Fibroblast of the aortic adventitia (primary cell): ENCODE results near the gene MIB1. TPM values are rescaled to one million over a fixed set of nuclear protein-coding genes. Genes with fewer than 3 reads are reported as not detected.
A peak's percentile ranks its signal among the peaks of the same experiment; 100 is the strongest.
"Not testable (repeated sequence)": the region's sequence is repeated elsewhere in the genome, so short reads cannot be mapped to it uniquely, and the experiment has no call there.

Experiments used
- DNase-seq: peaks from one replicate; pipeline ENCODE4 v3.0.0-alpha.2; 2010; ENCODE audit warnings: low read depth
- H3K4me3 ChIP-seq: 2 replicates; pipeline ENCODE4 v1.5.1; 2011; ENCODE audit warnings: low read depth, mild to moderate bottlenecking, control low read depth, low read length, moderate library complexity
- CTCF ChIP-seq: IDR thresholded peaks from 2 replicates; pipeline ENCODE4 v1.5.1; 2011; ENCODE audit warnings: mild to moderate bottlenecking, low read length, control low read depth, inconsistent platforms; ENCODE audit not compliant: insufficient read depth
- total RNA-seq: library from RNA; depleted of rRNA; stranded (reverse); fragments of >200 nt; gene quantifications from 2 replicates; pipeline ENCODE4 v1.2.3, GENCODE V29; 2012; ENCODE audit warnings: low replicate concordance

MIB1 gene
- total RNA-seq, 1 donor: 47.0 TPM

DNA sequence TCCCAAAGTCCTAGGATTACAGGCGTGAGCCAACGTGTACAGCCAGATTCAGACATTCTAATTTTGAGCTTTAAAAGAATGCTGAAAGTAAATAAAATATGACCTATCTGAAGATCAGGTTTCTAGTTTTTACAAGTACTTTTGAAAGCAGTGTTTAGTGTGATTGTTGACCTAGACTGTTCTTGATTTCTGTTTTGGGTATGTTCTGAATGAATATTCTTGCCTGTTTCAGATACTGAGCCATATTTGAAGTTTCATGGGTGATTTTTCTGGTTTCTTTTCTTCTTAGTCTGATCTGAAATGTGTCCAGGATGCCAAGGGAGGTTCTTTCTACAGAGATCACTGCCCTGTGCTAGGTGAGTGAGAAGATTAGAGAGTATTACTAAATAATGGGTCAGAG lies 37.2 kb downstream of the MIB1 start:
- no peak for TF ChIP-seq CTCF
- DNase-seq: no peak
- no peak overlapping the region for H3K4me3 ChIP-seq

- DNase-seq: no peak
- TF ChIP-seq CTCF: no peak
- H3K4me3 ChIP-seq: no peak overlapping the region
These were observed 45.9 kb downstream of the MIB1 start for GRCh38 chr18:21786526-21786925.

DNA sequence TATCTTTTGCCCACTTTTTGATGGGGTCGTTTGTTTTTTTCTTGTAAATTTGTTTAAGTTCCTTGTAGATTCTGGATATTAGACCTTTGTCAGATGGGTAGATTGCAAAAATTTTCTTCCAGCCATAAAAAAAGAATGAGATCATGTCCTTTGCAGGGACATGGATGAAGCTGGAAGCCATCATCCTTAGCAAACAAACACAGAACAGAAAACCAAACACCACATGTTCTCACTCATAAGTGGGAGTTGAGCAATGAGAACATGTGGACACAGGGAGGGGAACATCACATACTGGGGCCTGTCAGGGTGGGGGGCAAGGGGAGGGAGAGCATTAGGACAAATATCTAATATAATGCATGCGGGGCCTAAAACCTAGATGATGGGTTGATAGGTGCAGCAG lies 55.5 kb downstream of the MIB1 start:
- not testable (repeated sequence) for DNase-seq

DNA sequence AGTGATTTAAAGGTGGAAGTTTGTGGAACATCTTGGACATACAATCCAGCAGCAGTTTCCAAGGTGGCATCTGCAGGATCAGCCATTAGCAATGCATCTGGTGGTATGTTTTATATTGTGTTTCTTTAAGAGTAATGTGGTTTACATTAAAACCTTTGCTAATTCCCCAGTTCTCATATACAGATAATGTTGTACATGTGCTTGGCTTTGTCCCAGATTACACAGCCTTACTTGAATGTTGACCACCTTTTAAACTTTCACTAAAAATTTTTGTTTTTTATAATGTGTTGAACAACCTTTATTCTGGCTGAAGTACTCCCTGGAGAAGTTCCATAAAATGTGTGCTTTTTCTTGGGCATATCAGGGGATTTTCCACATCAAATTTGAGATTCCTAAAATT lies 57.5 kb downstream of the MIB1 start:
- H3K4me3 ChIP-seq: no peak overlapping the region
- DNase-seq: peak; percentile 2
- no peak for TF ChIP-seq CTCF

More for the DNA sequence above, 55.5 kb downstream of the MIB1 start:
- not testable (repeated sequence) for H3K4me3 ChIP-seq

DNA sequence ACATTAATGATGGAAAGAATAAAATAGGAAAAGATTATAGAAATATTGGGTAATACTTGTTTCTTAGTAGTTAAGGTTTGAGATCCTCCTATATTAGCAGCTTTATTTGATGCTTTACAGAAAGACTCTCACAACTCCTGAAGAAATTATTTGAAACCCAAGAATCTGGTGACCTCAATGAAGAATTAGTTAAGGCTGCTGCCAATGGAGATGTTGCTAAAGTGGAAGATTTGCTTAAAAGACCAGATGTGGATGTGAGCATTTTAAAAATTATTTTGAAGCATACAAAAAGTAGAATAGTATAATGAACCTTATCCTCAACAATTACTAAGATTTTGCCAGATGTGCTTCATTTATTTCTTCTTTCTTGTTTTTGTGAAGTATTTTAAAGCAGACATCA lies 59.1 kb downstream of the MIB1 start:
- DNase-seq: no peak
- H3K4me3 ChIP-seq: no peak overlapping the region
- no peak for TF ChIP-seq CTCF

DNA sequence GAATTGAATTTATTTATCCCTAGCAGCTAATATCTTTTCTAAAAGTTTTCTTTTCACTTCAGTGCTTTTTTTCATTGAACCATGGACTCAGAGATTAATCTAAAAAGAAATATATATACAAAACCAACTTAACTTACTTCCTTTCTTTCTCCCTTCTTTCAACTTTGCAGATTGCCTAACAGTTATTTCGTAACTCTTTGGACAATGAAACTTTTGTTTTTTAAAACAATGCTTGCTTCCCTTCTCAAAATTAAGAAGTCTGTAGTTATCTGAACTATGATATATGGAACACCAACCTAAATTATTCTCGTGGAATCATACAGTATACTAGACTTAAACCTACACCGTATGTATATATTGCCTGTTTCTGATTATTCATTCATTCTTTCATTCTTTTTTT lies 62.9 kb downstream of the MIB1 start:
- TF ChIP-seq CTCF: no peak
- DNase-seq: peak; percentile 72
- H3K4me3 ChIP-seq: no peak overlapping the region

GRCh38 chr18:21805771-21806366 lies 65.3 kb downstream of the MIB1 start:
- no peak for TF ChIP-seq CTCF
- H3K4me3 ChIP-seq: no peak overlapping the region
- DNase-seq: peak; percentile 13

- no peak for TF ChIP-seq CTCF
- DNase-seq: no peak
- no peak overlapping the region for H3K4me3 ChIP-seq
These were observed 67.6 kb downstream of the MIB1 start for GRCh38 chr18:21808185-21808584.
